Choroid plexus epithelial cell (primary cell): ENCODE data around the gene SLAMF9.

Experiments
- DNase-seq: peaks from one replicate; pipeline ENCODE4 v3.0.0-alpha.2; 2010; ENCODE audit warnings: low read depth
- H3K4me3 ChIP-seq: 2 replicates; pipeline ENCODE4 v1.5.1; 2011; ENCODE audit warnings: low read depth, mild to moderate bottlenecking, control low read depth, low read length, moderate library complexity
- CTCF ChIP-seq: conservative IDR thresholded peaks from 2 replicates; pipeline ENCODE4 v1.5.1; 2011; ENCODE audit warnings: low read depth, mild to moderate bottlenecking, control low read depth, inconsistent platforms, low read length, moderate library complexity

Gene SLAMF9

GRCh38 chr1:159986093-159986492 is 32.1 kb upstream of the SLAMF9 start:
- DNase-seq = no peak
- no peak overlapping the region for H3K4me3 ChIP-seq
- no peak for TF ChIP-seq CTCF

- H3K4me3 ChIP-seq = no peak overlapping the region
- DNase-seq = no peak
- no peak for TF ChIP-seq CTCF
Measured at GRCh38 chr1:159985473-159985872, 31.4 kb upstream of the SLAMF9 start.

GRCh38 chr1:159983681-159984080 is 29.6 kb upstream of the SLAMF9 start:
- no peak overlapping the region for H3K4me3 ChIP-seq
- TF ChIP-seq CTCF = no peak
- no peak for DNase-seq

- H3K4me3 ChIP-seq = no peak overlapping the region
- no peak for DNase-seq
- no peak for TF ChIP-seq CTCF
Measured at GRCh38 chr1:159982280-159982679, 28.2 kb upstream of the SLAMF9 start.

- no peak for TF ChIP-seq CTCF
- no peak for DNase-seq
- no peak overlapping the region for H3K4me3 ChIP-seq
Measured at GRCh38 chr1:159981351-159982055, 27.5 kb upstream of the SLAMF9 start.

GRCh38 chr1:159980786-159981185 is 26.7 kb upstream of the SLAMF9 start:
- no peak overlapping the region for H3K4me3 ChIP-seq
- DNase-seq = no peak
- no peak for TF ChIP-seq CTCF

GRCh38 chr1:159980076-159980475 is 26.0 kb upstream of the SLAMF9 start:
- no peak overlapping the region for H3K4me3 ChIP-seq
- DNase-seq = no peak
- TF ChIP-seq CTCF = no peak
